ENCODE data around the gene SLC2A9. TPM values are rescaled to one million over a fixed set of nuclear protein-coding genes. Genes with fewer than 3 reads are reported as not detected.

Gene SLC2A9
- total RNA-seq, 1 donor from 2014 or later = 0.54 TPM

DNA sequence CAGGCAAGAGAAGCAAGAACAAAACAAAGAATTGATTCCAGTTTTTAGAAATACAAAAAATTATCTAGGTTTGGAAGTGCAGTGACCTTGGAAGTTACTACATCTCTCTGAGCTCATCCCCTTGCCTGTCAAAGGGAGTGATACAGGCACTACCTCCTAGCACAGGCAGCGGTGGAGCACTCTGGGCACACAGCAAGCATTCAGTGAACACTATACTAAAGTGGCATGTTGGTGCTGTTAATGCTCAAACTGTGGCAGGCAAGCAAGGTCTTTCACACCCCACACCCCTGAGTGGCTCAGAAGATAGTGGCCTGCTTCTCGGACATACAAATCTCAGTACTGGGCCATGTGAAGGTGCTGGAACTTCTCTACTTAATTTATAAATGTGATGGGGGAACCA, 188.7 kb downstream of the SLC2A9 start:
- Mint-ChIP-seq H3K4me3 (ENCODE audit: unreplicated experiment) (no peak overlapping the region), H3K9me3 (ENCODE audit: unreplicated experiment) (no peaks in the 10 kb centered on the region), H3K4me1 (ENCODE audit: low read depth, unreplicated experiment) (no peaks in the 10 kb centered on the region), H3K27ac (ENCODE audit: unreplicated experiment) (no peak overlapping the region), H3K27me3 (ENCODE audit: low read depth, unreplicated experiment) (peaks cover 44% of the 10 kb centered on the region), H3K36me3 (ENCODE audit: low read depth, unreplicated experiment) (no peaks in the 10 kb centered on the region)
- no peaks in the 10 kb centered on the region for H3K27me3 ChIP-seq (ENCODE audit: insufficient read depth, low read length)
- FAIRE-seq = no peak
- no peaks in the 10 kb centered on the region for H3K4me1 ChIP-seq (ENCODE audit: insufficient read depth, low read length)
- no peaks in the 10 kb centered on the region for H3K9me3 ChIP-seq (ENCODE audit: insufficient read depth, low read depth, low read length)
- no peak for DNase-seq (ENCODE audit: low read depth)
- TF ChIP-seq, protein P1, sequence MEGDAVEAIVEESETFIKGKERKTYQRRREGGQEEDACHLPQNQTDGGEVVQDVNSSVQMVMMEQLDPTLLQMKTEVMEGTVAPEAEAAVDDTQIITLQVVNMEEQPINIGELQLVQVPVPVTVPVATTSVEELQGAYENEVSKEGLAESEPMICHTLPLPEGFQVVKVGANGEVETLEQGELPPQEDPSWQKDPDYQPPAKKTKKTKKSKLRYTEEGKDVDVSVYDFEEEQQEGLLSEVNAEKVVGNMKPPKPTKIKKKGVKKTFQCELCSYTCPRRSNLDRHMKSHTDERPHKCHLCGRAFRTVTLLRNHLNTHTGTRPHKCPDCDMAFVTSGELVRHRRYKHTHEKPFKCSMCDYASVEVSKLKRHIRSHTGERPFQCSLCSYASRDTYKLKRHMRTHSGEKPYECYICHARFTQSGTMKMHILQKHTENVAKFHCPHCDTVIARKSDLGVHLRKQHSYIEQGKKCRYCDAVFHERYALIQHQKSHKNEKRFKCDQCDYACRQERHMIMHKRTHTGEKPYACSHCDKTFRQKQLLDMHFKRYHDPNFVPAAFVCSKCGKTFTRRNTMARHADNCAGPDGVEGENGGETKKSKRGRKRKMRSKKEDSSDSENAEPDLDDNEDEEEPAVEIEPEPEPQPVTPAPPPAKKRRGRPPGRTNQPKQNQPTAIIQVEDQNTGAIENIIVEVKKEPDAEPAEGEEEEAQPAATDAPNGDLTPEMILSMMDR (IDR thresholded peaks at IDR 0.05; ENCODE audit: insufficient read depth, low read depth, low read length) = no peak
- no peak for TF ChIP-seq EZH2 (IDR thresholded peaks at IDR 0.05; ENCODE audit: insufficient read depth, low read length)
- H4K20me1 ChIP-seq (ENCODE audit: insufficient read depth, low read length) = no peaks in the 10 kb centered on the region
- no peaks in the 10 kb centered on the region for H3K79me2 ChIP-seq (ENCODE audit: insufficient read depth, low read length)
- H3K4me3 ChIP-seq (ENCODE audit: insufficient read depth, low read depth, low read length) = no peak overlapping the region
- no peak overlapping the region for H3K9ac ChIP-seq (ENCODE audit: low read length)
- no peak overlapping the region for H3K27ac ChIP-seq (ENCODE audit: low read depth, low read length)
- H3K36me3 ChIP-seq (ENCODE audit: insufficient read depth, low read length) = no peaks in the 10 kb centered on the region
- no peak overlapping the region for H2AFZ ChIP-seq (ENCODE audit: low read depth, low read length)
- no peak overlapping the region for H3K4me2 ChIP-seq (ENCODE audit: low read length)

DNA sequence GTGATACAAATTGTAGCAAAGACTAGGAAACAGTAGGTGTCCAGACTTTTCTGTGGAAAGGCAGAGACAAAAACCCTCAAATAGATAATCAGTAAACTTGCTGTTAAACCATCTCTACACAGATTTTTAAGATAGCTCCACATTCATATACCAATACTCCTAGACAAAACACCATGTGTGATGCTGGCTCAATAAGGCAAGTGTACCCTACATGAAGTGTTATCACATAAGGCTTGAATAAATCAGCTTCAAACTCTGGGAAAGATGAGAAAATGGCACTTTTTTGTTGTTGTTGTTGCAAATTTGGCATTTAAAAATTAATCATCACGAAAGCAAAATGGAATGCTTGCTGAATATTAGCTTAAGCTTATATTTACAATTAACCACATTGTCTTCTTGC, 194.7 kb downstream of the SLC2A9 start:
- Mint-ChIP-seq H3K9me3 (ENCODE audit: unreplicated experiment) (no peaks in the 10 kb centered on the region), H3K27me3 (ENCODE audit: low read depth, unreplicated experiment) (peaks cover 20% of the 10 kb centered on the region), H3K27ac (ENCODE audit: unreplicated experiment) (no peak overlapping the region), H3K36me3 (ENCODE audit: low read depth, unreplicated experiment) (no peaks in the 10 kb centered on the region), H3K4me1 (ENCODE audit: low read depth, unreplicated experiment) (no peaks in the 10 kb centered on the region), H3K4me3 (ENCODE audit: unreplicated experiment) (no peak overlapping the region)
- Histone ChIP-seq H3K4me3 (ENCODE audit: insufficient read depth, low read depth, low read length) (no peak overlapping the region), H3K27me3 (ENCODE audit: insufficient read depth, low read length) (no peaks in the 10 kb centered on the region), H3K36me3 (ENCODE audit: insufficient read depth, low read length) (no peaks in the 10 kb centered on the region), H3K4me1 (ENCODE audit: insufficient read depth, low read length) (no peaks in the 10 kb centered on the region), H4K20me1 (ENCODE audit: insufficient read depth, low read length) (no peaks in the 10 kb centered on the region), H2AFZ (ENCODE audit: low read depth, low read length) (no peak overlapping the region), H3K27ac (ENCODE audit: low read depth, low read length) (no peak overlapping the region), H3K9me3 (ENCODE audit: insufficient read depth, low read depth, low read length) (no peaks in the 10 kb centered on the region), H3K79me2 (ENCODE audit: insufficient read depth, low read length) (no peaks in the 10 kb centered on the region), H3K9ac (ENCODE audit: low read length) (no peak overlapping the region), H3K4me2 (ENCODE audit: low read length) (no peak overlapping the region)
- FAIRE-seq (no peak), DNase-seq (ENCODE audit: low read depth) (no peak)
- TF ChIP-seq EZH2 (IDR thresholded peaks at IDR 0.05; ENCODE audit: insufficient read depth, low read length) = no peak
- TF ChIP-seq, protein P1 (IDR thresholded peaks at IDR 0.05; ENCODE audit: insufficient read depth, low read depth, low read length) = no peak

DNA sequence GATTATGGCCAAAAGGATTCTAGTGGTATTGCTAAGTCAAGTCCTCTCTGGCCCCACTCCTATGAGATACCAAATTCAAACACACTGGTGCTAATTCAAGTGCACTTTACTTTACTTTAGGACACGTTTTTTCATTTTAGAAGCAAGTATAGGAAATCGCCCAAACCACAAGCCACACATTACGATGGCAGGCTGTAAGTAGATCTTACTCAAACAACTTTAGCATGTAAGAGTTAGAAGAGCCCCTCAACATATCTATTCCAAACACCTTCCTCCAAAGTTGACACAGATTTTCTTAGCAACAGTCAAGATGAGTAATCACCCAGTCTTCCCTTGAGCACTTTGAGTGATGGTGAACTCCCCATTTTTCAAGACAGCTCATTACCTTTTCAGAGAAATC, 196.2 kb downstream of the SLC2A9 start:
- Mint-ChIP-seq H3K27ac (ENCODE audit: unreplicated experiment) (no peak overlapping the region), H3K27me3 (ENCODE audit: low read depth, unreplicated experiment) (peaks cover 17% of the 10 kb centered on the region), H3K4me3 (ENCODE audit: unreplicated experiment) (no peak overlapping the region), H3K36me3 (ENCODE audit: low read depth, unreplicated experiment) (no peaks in the 10 kb centered on the region), H3K4me1 (ENCODE audit: low read depth, unreplicated experiment) (no peaks in the 10 kb centered on the region), H3K9me3 (ENCODE audit: unreplicated experiment) (no peaks in the 10 kb centered on the region)
- TF ChIP-seq EZH2 (IDR thresholded peaks at IDR 0.05; ENCODE audit: insufficient read depth, low read length) = no peak
- TF ChIP-seq, protein P1 (IDR thresholded peaks at IDR 0.05; ENCODE audit: insufficient read depth, low read depth, low read length) = no peak
- H2AFZ ChIP-seq (ENCODE audit: low read depth, low read length) = no peak overlapping the region
- H3K79me2 ChIP-seq (ENCODE audit: insufficient read depth, low read length) = no peaks in the 10 kb centered on the region
- no peak overlapping the region for H3K4me2 ChIP-seq (ENCODE audit: low read length)
- H3K4me1 ChIP-seq (ENCODE audit: insufficient read depth, low read length) = no peaks in the 10 kb centered on the region
- no peaks in the 10 kb centered on the region for H3K36me3 ChIP-seq (ENCODE audit: insufficient read depth, low read length)
- no peak for FAIRE-seq
- no peaks in the 10 kb centered on the region for H3K27me3 ChIP-seq (ENCODE audit: insufficient read depth, low read length)
- no peak for DNase-seq (ENCODE audit: low read depth)
- H3K4me3 ChIP-seq (ENCODE audit: insufficient read depth, low read depth, low read length) = no peak overlapping the region
- no peak overlapping the region for H3K9ac ChIP-seq (ENCODE audit: low read length)
- H3K27ac ChIP-seq (ENCODE audit: low read depth, low read length) = no peak overlapping the region
- no peaks in the 10 kb centered on the region for H4K20me1 ChIP-seq (ENCODE audit: insufficient read depth, low read length)
- H3K9me3 ChIP-seq (ENCODE audit: insufficient read depth, low read depth, low read length) = no peaks in the 10 kb centered on the region

Data from astrocyte (in vitro differentiated cells and primary cell).